Endothelial cell of umbilical vein (primary cell): ENCODE measurements around the gene ZNF580. TPM values are rescaled to one million over a fixed set of nuclear protein-coding genes. Genes with fewer than 3 reads are reported as not detected.

Source experiments
- BruUV-seq: library from RNA; stranded (reverse); fragments of 400-500 nt; replicated peaks from 2 replicates; lab custom pipeline; 2021; lab: Mats Ljungman, UMichigan
- CTCF ChIA-PET: fragments of 300-600, 350-600 bp; sonication (Branson Sonifier 250); formaldehyde crosslinking; loops from one replicate; lab custom pipeline; 2021; ENCODE audit warnings: antibody characterized with exemption, inconsistent platforms; lab: Charles Lee
- POLR2A ChIA-PET: fragments of 300-600, 350-600 bp; sonication (Branson Sonifier 250); formaldehyde crosslinking; loops from one replicate; lab custom pipeline; 2021; ENCODE audit warnings: antibody characterized with exemption, inconsistent platforms; lab: Charles Lee
- DNase-seq: peaks from one replicate; pipeline ENCODE4 v3.0.0-alpha.2; 2011; ENCODE audit warnings: low read depth, low spot score
- FAIRE-seq: peaks from 2 replicates; lab custom pipeline; 2011; peaks lifted over from hg19 to GRCh38; lab: Jason Lieb, UNC
- H2AFZ ChIP-seq: 2 replicates; pipeline ENCODE4 v1.6.0; 2012; ENCODE audit warnings: low read depth, low read length, control low read depth, inconsistent platforms
- H3K27ac ChIP-seq: 2 replicates; pipeline ENCODE4 v1.5.1; 2011; ENCODE audit warnings: low read depth, mild to moderate bottlenecking, control low read depth, low read length, moderate library complexity; ENCODE audit not compliant: insufficient read depth
- H3K27me3 ChIP-seq, 2 experiments: 2 replicates each; pipeline versions ENCODE4 v1.6.0 to v1.6.1; 2011; ENCODE audit warnings: low read length in 2 of 2, mixed read lengths in 1 of 2; ENCODE audit not compliant: control insufficient read depth in 2 of 2, insufficient read depth in 2 of 2
- H3K36me3 ChIP-seq, 2 experiments: 2 replicates in 1 of 2; 3 replicates in 1 of 2; pipeline ENCODE4 v1.5.1; 2011; ENCODE audit warnings: low read length in 2 of 2, mild to moderate bottlenecking in 1 of 2, moderate library complexity in 1 of 2; ENCODE audit not compliant: control insufficient read depth in 2 of 2, insufficient read depth in 2 of 2; ENCODE audit errors: extremely low read depth in 1 of 2
- H3K4me1 ChIP-seq: 3 replicates; pipeline ENCODE4 v1.5.1; 2011; ENCODE audit warnings: mild to moderate bottlenecking, low read length; ENCODE audit not compliant: control insufficient read depth, insufficient read depth; ENCODE audit errors: extremely low read depth
- H3K4me2 ChIP-seq: 2 replicates; pipeline ENCODE4 v1.6.1; 2011; ENCODE audit warnings: low read length, control low read depth, mixed read lengths; ENCODE audit not compliant: insufficient read depth
- H3K4me3 ChIP-seq, 3 experiments: fragments of 200-600 bp in 1 of 3; sonication (generic), shearing (Covaris generic) in 1 of 3; replicated peaks in 1 of 3; 2 replicates each; pipeline ENCODE4 v1.5.1; 2011 to 2016; ENCODE audit warnings: control low read depth in 3 of 3, low read length in 3 of 3, mild to moderate bottlenecking in 2 of 3, inconsistent platforms in 1 of 3, low read depth in 1 of 3, moderate library complexity in 1 of 3; ENCODE audit not compliant: insufficient read depth in 1 of 3
- H3K79me2 ChIP-seq: 2 replicates; pipeline ENCODE4 v1.6.0; 2012; ENCODE audit warnings: low read length, inconsistent platforms; ENCODE audit not compliant: control insufficient read depth, insufficient read depth
- H3K9ac ChIP-seq: replicated peaks from 2 replicates; pipeline ENCODE3; 2011; ENCODE audit warnings: low read length, control low read depth; ENCODE audit not compliant: insufficient read depth; ENCODE audit errors: extremely low read depth
- H3K9me1 ChIP-seq: replicated peaks from 3 replicates; pipeline ENCODE4 v1.6.0; 2011; ENCODE audit warnings: mild to moderate bottlenecking, low read length; ENCODE audit not compliant: control insufficient read depth, insufficient read depth; ENCODE audit errors: extremely low read depth
- H3K9me3 ChIP-seq: replicated peaks from 2 replicates; pipeline ENCODE4 v1.5.1; 2012; ENCODE audit warnings: low read length, inconsistent platforms; ENCODE audit not compliant: control insufficient read depth, insufficient read depth
- H4K20me1 ChIP-seq: replicated peaks from 2 replicates; pipeline ENCODE3; 2011; ENCODE audit warnings: mild to moderate bottlenecking, low read length; ENCODE audit not compliant: control insufficient read depth, insufficient read depth; ENCODE audit errors: extremely low read depth
- EZH2 ChIP-seq: IDR thresholded peaks from 2 replicates; pipeline ENCODE4 v1.6.1; 2012; ENCODE audit warnings: borderline replicate concordance, low read depth, mild to moderate bottlenecking, moderate library complexity, low read length, inconsistent platforms; ENCODE audit not compliant: severe bottlenecking
- FOS ChIP-seq: IDR thresholded peaks from 2 replicates; pipeline ENCODE4 v1.6.1; 2011; ENCODE audit warnings: mild to moderate bottlenecking, low read length, moderate library complexity, borderline replicate concordance; ENCODE audit not compliant: insufficient read depth
- JUN ChIP-seq: IDR thresholded peaks from 2 replicates; pipeline ENCODE4 v1.6.1; 2011; ENCODE audit warnings: borderline replicate concordance, low read depth; ENCODE audit not compliant: insufficient read length, insufficient read depth
- MYC ChIP-seq: IDR thresholded peaks from one replicate; pipeline ENCODE4 v1.6.1; 2011; ENCODE audit warnings: mild to moderate bottlenecking, low read depth, low read length
- POLR2A ChIP-seq: IDR thresholded peaks from 2 replicates; pipeline ENCODE4 v1.6.1; 2012; ENCODE audit warnings: low read depth, mild to moderate bottlenecking, control low read depth, low read length
- POLR2AphosphoS5 ChIP-seq: IDR thresholded peaks from 2 replicates; pipeline ENCODE4 v1.6.1; 2012; ENCODE audit warnings: low read depth, mild to moderate bottlenecking, control low read depth, low read length, moderate library complexity; ENCODE audit not compliant: insufficient read depth
- dilution Hi-C: fragments of 300-500 bp; cut with MboI; formaldehyde crosslinking; loops from one replicate; pipeline ENCODE4 v1.15.0; 2019; ENCODE audit warnings: low sequenced_read_pairs; ENCODE audit not compliant: extremely low pct_ligation_motif_present
- intact Hi-C: fragments of 100-400 bp; cut with micrococcal nuclease; formaldehyde crosslinking; loops from one replicate; pipeline ENCODE4 v1.10.0; 2022
- polyA plus RNA-seq, 4 experiments: library from polyadenylated mRNA; depleted of rRNA in 3 of 4; stranded (reverse) in 3 of 4; unstranded in 1 of 4; fragments of >200 nt; gene quantifications; 2 replicates each; pipeline versions ENCODE4 v1.2.1 to v1.2.3, GENCODE V29; 2011 to 2012; ENCODE audit warnings: missing spikeins in 1 of 4
- total RNA-seq: library from RNA; stranded (reverse); gene quantifications from 2 replicates; pipeline ENCODE4 v1.2.3, GENCODE V29; 2021
- TF ChIP-seq, protein P1 (sequence below), 2 donors: IDR thresholded peaks; 1 replicate in 1 of 2; 2 replicates in 1 of 2; pipeline ENCODE4 v1.5.1; 2011; ENCODE audit warnings: low read length in 2 of 2, mild to moderate bottlenecking in 2 of 2, moderate library complexity in 2 of 2, control low read depth in 1 of 2, inconsistent platforms in 1 of 2, low read depth in 1 of 2; ENCODE audit not compliant: insufficient read depth in 1 of 2; ENCODE audit errors: extremely low read depth in 1 of 2
- TF ChIP-seq, protein P2 (sequence below): IDR thresholded peaks from 2 replicates; pipeline ENCODE4 v1.6.1; 2011; ENCODE audit not compliant: insufficient read depth, insufficient read length

The ZNF580 gene
- total and polyA plus RNA-seq, 2 donors (not counting 3 experiments of a cell fraction or from before 2014, with no cell fraction given), result 13.7 to 41.1 TPM

DNA sequence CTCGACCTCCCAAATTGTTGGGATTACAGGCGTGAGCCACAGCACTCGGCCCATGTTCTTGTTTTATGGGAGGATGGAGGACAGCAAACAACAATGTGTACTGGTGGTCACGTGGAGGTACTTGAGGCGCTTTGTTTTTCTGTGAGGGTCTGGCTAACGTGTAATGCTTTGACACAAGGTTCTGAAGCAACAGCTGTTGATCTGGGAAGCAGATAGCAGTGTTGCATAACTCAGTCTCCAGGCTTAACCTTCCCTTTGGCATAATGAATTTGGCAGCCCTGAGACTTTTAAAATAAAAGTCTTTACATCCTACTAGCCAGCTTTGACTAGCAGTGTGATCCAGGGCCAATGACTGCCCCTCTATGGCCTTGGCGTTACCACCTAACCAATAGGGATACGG, 6.9 kb upstream of the ZNF580 start:
- Histone ChIP-seq H3K9me3 (no peaks in the 10 kb centered on the region), H3K36me3 (no peaks in the 10 kb centered on the region), H4K20me1 (no peaks in the 10 kb centered on the region), H3K79me2 (peaks cover 22% of the 10 kb centered on the region), H3K27me3 (no peaks in the 10 kb centered on the region), H3K9me1 (no peaks in the 10 kb centered on the region), H3K4me3 (no peak overlapping the region), H3K4me2 (peak overlapping the region; percentile 96), H3K4me1 (peaks cover 12% of the 10 kb centered on the region), H3K9ac (no peak overlapping the region), H3K27ac (no peak overlapping the region), H2AFZ (peak overlapping the region; percentile 72)
- no peak for FAIRE-seq
- ChIA-PET POLR2A (interaction anchor here (0.7 to 1.8 kb wide), 2 partner anchors 8 to 1654 kb away, joined by 3 to 4 read pairs; no protein-coding TSS in a partner anchor), CTCF (interaction anchor here (0.6 to 3.3 kb wide), 15 partner anchors 9 to 1474 kb away, joined by 3 to 86 read pairs (median 14); partner anchors contain the start of genes LENG1, U2AF2, UBE2S and ZNF581)
- TF ChIP-seq POLR2AphosphoS5, result no peak
- TF ChIP-seq, protein P1, sequence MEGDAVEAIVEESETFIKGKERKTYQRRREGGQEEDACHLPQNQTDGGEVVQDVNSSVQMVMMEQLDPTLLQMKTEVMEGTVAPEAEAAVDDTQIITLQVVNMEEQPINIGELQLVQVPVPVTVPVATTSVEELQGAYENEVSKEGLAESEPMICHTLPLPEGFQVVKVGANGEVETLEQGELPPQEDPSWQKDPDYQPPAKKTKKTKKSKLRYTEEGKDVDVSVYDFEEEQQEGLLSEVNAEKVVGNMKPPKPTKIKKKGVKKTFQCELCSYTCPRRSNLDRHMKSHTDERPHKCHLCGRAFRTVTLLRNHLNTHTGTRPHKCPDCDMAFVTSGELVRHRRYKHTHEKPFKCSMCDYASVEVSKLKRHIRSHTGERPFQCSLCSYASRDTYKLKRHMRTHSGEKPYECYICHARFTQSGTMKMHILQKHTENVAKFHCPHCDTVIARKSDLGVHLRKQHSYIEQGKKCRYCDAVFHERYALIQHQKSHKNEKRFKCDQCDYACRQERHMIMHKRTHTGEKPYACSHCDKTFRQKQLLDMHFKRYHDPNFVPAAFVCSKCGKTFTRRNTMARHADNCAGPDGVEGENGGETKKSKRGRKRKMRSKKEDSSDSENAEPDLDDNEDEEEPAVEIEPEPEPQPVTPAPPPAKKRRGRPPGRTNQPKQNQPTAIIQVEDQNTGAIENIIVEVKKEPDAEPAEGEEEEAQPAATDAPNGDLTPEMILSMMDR (IDR thresholded peaks at IDR 0.05; ENCODE audit: extremely low read depth in 1 of 2, insufficient read depth in 1 of 2, low read depth in 1 of 2, low read length in 2 of 2), result no peak
- no peak for TF ChIP-seq JUN
- intact Hi-C loops (loop anchor here (5.0 kb wide), 1 partner anchor 492 kb away; no protein-coding TSS in a partner anchor), dilution Hi-C loops (no loop called here)
- no peak for DNase-seq
- no TSS peak for BruUV-seq

DNA sequence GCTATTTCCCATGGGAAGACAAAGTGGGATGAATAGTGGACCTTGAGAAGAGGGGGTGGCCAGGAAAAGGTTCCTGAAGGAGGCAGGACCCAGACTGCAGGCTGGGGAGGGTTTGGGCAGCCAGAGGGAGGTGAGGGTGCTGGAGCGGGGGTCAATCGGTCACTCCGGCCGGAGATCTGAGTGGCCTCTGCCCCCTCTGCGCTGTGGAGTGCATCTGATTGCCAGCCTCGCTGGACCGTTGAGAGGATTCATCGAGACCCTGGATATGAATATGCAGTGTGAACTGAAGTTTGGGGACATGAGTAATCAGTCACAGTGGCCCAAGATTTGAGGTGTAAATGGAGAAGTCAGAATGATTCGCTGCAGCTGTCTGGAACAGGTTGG, 5.5 kb upstream of the ZNF580 start:
- Histone ChIP-seq H3K9me3 (no peaks in the 10 kb centered on the region), H3K36me3 (no peaks in the 10 kb centered on the region), H3K4me2 (peak overlapping the region; percentile 96), H3K4me3 (peak overlapping the region; percentile 53 to 91 (median 64)), H3K9me1 (no peaks in the 10 kb centered on the region), H3K4me1 (peaks cover 15% of the 10 kb centered on the region), H3K27me3 (no peaks in the 10 kb centered on the region), H3K27ac (peak overlapping the region; percentile 93), H3K79me2 (peaks cover 22% of the 10 kb centered on the region), H4K20me1 (no peaks in the 10 kb centered on the region), H3K9ac (peak overlapping the region; percentile 99), H2AFZ (peak overlapping the region; percentile 84)
- DNase-seq, result no peak
- dilution Hi-C loops (no loop called here), intact Hi-C loops (loop anchor here (1.0 kb wide), 2 partner anchors 8 to 35 kb away; partner anchors contain the start of genes ZNF524 and ZNF581)
- no peak for FAIRE-seq
- TSS peak; percentile 28 for BruUV-seq
- TF ChIP-seq JUN (no peak), POLR2AphosphoS5 (no peak), FOS (no peak), EZH2 (no peak), MYC (no peak), POLR2A (no peak)
- TF ChIP-seq, protein P1 (IDR thresholded peaks at IDR 0.05; ENCODE audit: extremely low read depth in 1 of 2, insufficient read depth in 1 of 2, low read depth in 1 of 2, low read length in 2 of 2), result no peak
- TF ChIP-seq, protein P2, sequence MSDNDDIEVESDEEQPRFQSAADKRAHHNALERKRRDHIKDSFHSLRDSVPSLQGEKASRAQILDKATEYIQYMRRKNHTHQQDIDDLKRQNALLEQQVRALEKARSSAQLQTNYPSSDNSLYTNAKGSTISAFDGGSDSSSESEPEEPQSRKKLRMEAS, result no peak
- ChIA-PET POLR2A (no interaction called here), CTCF (interaction anchor here (0.7 to 1.7 kb wide), 5 partner anchors 12 to 644 kb away, joined by 3 to 5 read pairs (median 4); partner anchors contain the start of genes CCDC106 and ZNF865)
